Activated T-helper 1 cell treated with Interleukin-2 at 50 U/mL for 16 hours (primary cell): Measurements from ENCODE around the gene IGHMBP2.

Experiments
- DNase-seq: peaks from one replicate; pipeline ENCODE4 v3.0.0-alpha.2; 2020; ENCODE audit warnings: low read depth

The IGHMBP2 gene

GRCh38 chr11:68939583-68940555 lies 36.2 kb downstream of the IGHMBP2 start:
- no peak for DNase-seq

- DNase-seq, result no peak
These were observed 37.1 kb downstream of the IGHMBP2 start for GRCh38 chr11:68940651-68941323.

GRCh38 chr11:68941324-68942094 lies 37.8 kb downstream of the IGHMBP2 start:
- no peak for DNase-seq

GRCh38 chr11:68942095-68942620 lies 38.5 kb downstream of the IGHMBP2 start:
- no peak for DNase-seq

GRCh38 chr11:68942751-68943271 lies 39.1 kb downstream of the IGHMBP2 start:
- no peak for DNase-seq

GRCh38 chr11:68946416-68947090 lies 42.9 kb downstream of the IGHMBP2 start:
- no peak for DNase-seq

- DNase-seq, result no peak
These were observed 43.5 kb downstream of the IGHMBP2 start for GRCh38 chr11:68947151-68947550.

- no peak for DNase-seq
These were observed 44.8 kb downstream of the IGHMBP2 start for GRCh38 chr11:68948496-68948895.

- no peak for DNase-seq
These were observed 45.2 kb downstream of the IGHMBP2 start for GRCh38 chr11:68948935-68949334.

GRCh38 chr11:68950270-68950669 lies 46.6 kb downstream of the IGHMBP2 start:
- DNase-seq, result no peak

- DNase-seq, result no peak
These were observed 47.1 kb downstream of the IGHMBP2 start for GRCh38 chr11:68950762-68951161.

GRCh38 chr11:68954836-68955606 lies 51.3 kb downstream of the IGHMBP2 start:
- no peak for DNase-seq

- no peak for DNase-seq
These were observed 51.9 kb downstream of the IGHMBP2 start for GRCh38 chr11:68955607-68955958.

- DNase-seq, result no peak
These were observed 52.5 kb downstream of the IGHMBP2 start for GRCh38 chr11:68956142-68956541.

GRCh38 chr11:68956547-68957254 lies 53.0 kb downstream of the IGHMBP2 start:
- no peak for DNase-seq

GRCh38 chr11:68958211-68958610 lies 54.5 kb downstream of the IGHMBP2 start:
- no peak for DNase-seq

GRCh38 chr11:68959465-68960293 lies 56.0 kb downstream of the IGHMBP2 start:
- DNase-seq, result no peak

- DNase-seq, result no peak
These were observed 56.8 kb downstream of the IGHMBP2 start for GRCh38 chr11:68960294-68961071.
